NCI-H1105 (cell line): ENCODE measurements around the gene IFI16.

Experiments used
- DNase-seq: peaks from one replicate; lab custom pipeline; 2025; lab: John Stamatoyannopoulos, UW

IFI16 gene

GRCh38 chr1:159065106-159065505 is 55.4 kb downstream of the IFI16 start:
- no peak for DNase-seq

GRCh38 chr1:159066108-159066507 is 56.4 kb downstream of the IFI16 start:
- no peak for DNase-seq

GRCh38 chr1:159067699-159068621 is 58.3 kb downstream of the IFI16 start:
- DNase-seq = no peak

GRCh38 chr1:159068886-159069285 is 59.2 kb downstream of the IFI16 start:
- no peak for DNase-seq

- DNase-seq = peak; percentile 45
Measured at GRCh38 chr1:159071970-159072582, 62.4 kb downstream of the IFI16 start.

- no peak for DNase-seq
Measured at GRCh38 chr1:159076438-159077119, 66.9 kb downstream of the IFI16 start, which contains the start of gene AIM2. TSS of gene AIM2 (minus strand) at chr1:159076766. CDS start at chr1:159073499, 3,267 bp downstream.

GRCh38 chr1:159077120-159077961 is 67.6 kb downstream of the IFI16 start:
- no peak for DNase-seq

- DNase-seq = no peak
Measured at GRCh38 chr1:159079525-159079924, 69.8 kb downstream of the IFI16 start.

- DNase-seq = no peak
Measured at GRCh38 chr1:159081626-159082025, 71.9 kb downstream of the IFI16 start.

GRCh38 chr1:159083013-159083412 is 73.3 kb downstream of the IFI16 start:
- no peak for DNase-seq

GRCh38 chr1:159084152-159084551 is 74.4 kb downstream of the IFI16 start:
- no peak for DNase-seq

GRCh38 chr1:159084867-159085266 is 75.2 kb downstream of the IFI16 start:
- DNase-seq = no peak

GRCh38 chr1:159088050-159088449 is 78.3 kb downstream of the IFI16 start:
- DNase-seq = no peak

- DNase-seq = no peak
Measured at GRCh38 chr1:159088546-159089183, 79.0 kb downstream of the IFI16 start.

GRCh38 chr1:159089184-159089791 is 79.6 kb downstream of the IFI16 start:
- DNase-seq = no peak

- no peak for DNase-seq
Measured at GRCh38 chr1:159090286-159091179, 80.8 kb downstream of the IFI16 start.

- no peak for DNase-seq
Measured at GRCh38 chr1:159091180-159091560, 81.5 kb downstream of the IFI16 start.

- DNase-seq = no peak
Measured at GRCh38 chr1:159091607-159092031, 81.9 kb downstream of the IFI16 start.

- DNase-seq = no peak
Measured at GRCh38 chr1:159092036-159092760, 82.5 kb downstream of the IFI16 start.
